Heart right ventricle (tissue), 16 donors: ENCODE data around the gene CHD1. TPM values are rescaled to one million over a fixed set of nuclear protein-coding genes. Genes with fewer than 3 reads are reported as not detected.

Experiments used
- ATAC-seq, 8 donors: fragments of 200-7000 bp; cut with Tn5 transposase; one replicate each; pipeline ENCODE4 v1.9.1; 2020; ENCODE audit warnings: mild to moderate bottlenecking in 8 of 8, moderate library complexity in 8 of 8, moderate number of reproducible peaks in 1 of 8
- DNase-seq, 2 donors: peaks; one replicate each; pipeline ENCODE4 v3.0.0-alpha.2; 2020
- H3K27ac ChIP-seq, 10 donors: fragments of 200-600 bp; sonication (generic) in 2 of 10; one replicate each; pipeline versions ENCODE4 v1.5.0 to v1.8.0; 2020 to 2022; ENCODE audit warnings: mild to moderate bottlenecking in 3 of 10
- H3K27me3 ChIP-seq, 7 donors: fragments of 200-600 bp; one replicate each; pipeline ENCODE4 v1.8.0; 2021 to 2022; ENCODE audit warnings: mild to moderate bottlenecking in 2 of 7
- H3K36me3 ChIP-seq, 9 donors: fragments of 200-600 bp; sonication (generic) in 1 of 9; one replicate each; pipeline versions ENCODE4 v1.5.0 to v1.8.0; 2020 to 2022; ENCODE audit warnings: mild to moderate bottlenecking in 2 of 9
- H3K4me1 ChIP-seq, 9 donors: fragments of 200-600 bp; sonication (generic) in 1 of 9; one replicate each; pipeline versions ENCODE4 v1.5.0 to v1.8.0; 2020 to 2022; ENCODE audit warnings: mild to moderate bottlenecking in 4 of 9
- H3K4me3 ChIP-seq, 10 donors: fragments of 200-600 bp; sonication (generic) in 2 of 10; one replicate each; pipeline versions ENCODE4 v1.5.0 to v1.8.0; 2020 to 2022; ENCODE audit warnings: mild to moderate bottlenecking in 7 of 10, moderate library complexity in 2 of 10
- H3K9me3 ChIP-seq, 11 donors: fragments of 200-600 bp in 10 of 11; sonication (generic) in 2 of 11; one replicate each; pipeline versions ENCODE4 v1.5.0 to v1.8.0; 2013 to 2022; ENCODE audit warnings: mild to moderate bottlenecking in 2 of 11, control low read depth in 1 of 11, moderate library complexity in 1 of 11
- WGBS, 2 donors: extraction: QIAGEN DNeasy Blood & Tissue Kit; methylation state at CpG; one replicate each; pipeline ENCODE4 v1.1.7; 2013; ENCODE audit warnings: inconsistent platforms in 1 of 2; 5-methylcytosine and 5-hydroxymethylcytosine counted together
- intact Hi-C, 10 donors: fragments of 100-400 bp; cut with DNase I; formaldehyde crosslinking; loops; one replicate each; pipeline versions ENCODE4 v1.11.1 to v1.14.2; 2022
- polyA plus RNA-seq, 2 donors: library from polyadenylated mRNA; stranded (reverse); fragments of 200-250 nt; gene quantifications; one replicate each; pipeline ENCODE4 v1.2.3, GENCODE V29; 2013
- total RNA-seq, 10 donors: library from RNA; stranded (reverse); fragmentation: NEBNext Ultra II Directional in 3 of 10; extraction: Animal tissue kit (Norgen Biotek cat#: 25700) in 3 of 10; gene quantifications; one replicate each; pipeline versions ENCODE4 v1.2.1 to v1.2.4, GENCODE V29; 2021 to 2023
- TF ChIP-seq, protein P1 (sequence below), 9 donors: fragments of 200-600 bp; sonication (generic) in 2 of 9; IDR thresholded peaks; one replicate each; pipeline versions ENCODE4 v1.5.0 to v1.8.0; 2021 to 2022; ENCODE audit warnings: antibody characterized with exemption in 9 of 9, mild to moderate bottlenecking in 5 of 9, moderate library complexity in 1 of 9
- donor health status: Arrhythmogenic right ventricular cardiomyopathy.
- donor health status: ischemic (EF 13 %, LVEDD 7.1; RV severe dilation, severe dysfunction).
- donor health status: healthy with polysubstance abuse.
- donor health status: DM: no; HTN: yes; CAD: no.
- donor health status: DM: no; HTN: no; CAD: no.
- donor health status: ischemic (EF 25% LVEDD 6.9; RV normal size, moderate dysfunction).
- donor health status: ischemic (EF 25% LVEDD 5.7; RV mildly dilated, moderate dysfunction).
- donor health status: healthy.
- donor health status: DM: yes; HTN: yes; CAD: no.
- donor health status: Ischemic cardiomyopathy.
- donor health status: ischemic (EF 35%, LVEDD 5.7; RV mildly dilated, moderate dysfunction).
- donor health status: nonischemic (EF 11% LVEDD 7.7; RV severe dilation, severe dysfunction).
- donor health status: DM: yes; HTN: yes; CAD: no.
- donor health status: PGD.
- donor health status: ischemic (EF 29% LVEDD 5.4; RV normal size, mild dysfunction).
- donor health status: nonischemic (EF 23%, LVEDD 6.1; RV moderate dilation, normal function).

The CHD1 gene
- total and polyA plus RNA-seq, 12 donors = 6.5 to 20.4 (median 15.1) TPM

- intact Hi-C loops = no loop called here
- ATAC-seq (no peak), DNase-seq (no peak)
- H3K36me3 ChIP-seq = no peaks in the 10 kb centered on the region
- WGBS, 2 donors = 63 to 69% methylated on average over 1 of the region's 1 CpG
- H3K27me3 ChIP-seq = no peaks in the 10 kb centered on the region
- peaks cover 0 to 20% (median 0%) of the 10 kb centered on the region in 11 donors for H3K9me3 ChIP-seq
- H3K4me1 ChIP-seq = no peaks in the 10 kb centered on the region
- TF ChIP-seq, protein P1, sequence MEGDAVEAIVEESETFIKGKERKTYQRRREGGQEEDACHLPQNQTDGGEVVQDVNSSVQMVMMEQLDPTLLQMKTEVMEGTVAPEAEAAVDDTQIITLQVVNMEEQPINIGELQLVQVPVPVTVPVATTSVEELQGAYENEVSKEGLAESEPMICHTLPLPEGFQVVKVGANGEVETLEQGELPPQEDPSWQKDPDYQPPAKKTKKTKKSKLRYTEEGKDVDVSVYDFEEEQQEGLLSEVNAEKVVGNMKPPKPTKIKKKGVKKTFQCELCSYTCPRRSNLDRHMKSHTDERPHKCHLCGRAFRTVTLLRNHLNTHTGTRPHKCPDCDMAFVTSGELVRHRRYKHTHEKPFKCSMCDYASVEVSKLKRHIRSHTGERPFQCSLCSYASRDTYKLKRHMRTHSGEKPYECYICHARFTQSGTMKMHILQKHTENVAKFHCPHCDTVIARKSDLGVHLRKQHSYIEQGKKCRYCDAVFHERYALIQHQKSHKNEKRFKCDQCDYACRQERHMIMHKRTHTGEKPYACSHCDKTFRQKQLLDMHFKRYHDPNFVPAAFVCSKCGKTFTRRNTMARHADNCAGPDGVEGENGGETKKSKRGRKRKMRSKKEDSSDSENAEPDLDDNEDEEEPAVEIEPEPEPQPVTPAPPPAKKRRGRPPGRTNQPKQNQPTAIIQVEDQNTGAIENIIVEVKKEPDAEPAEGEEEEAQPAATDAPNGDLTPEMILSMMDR (IDR thresholded peaks at IDR 0.05) = no peak
- H3K27ac ChIP-seq = no peak overlapping the region
- H3K4me3 ChIP-seq = no peak overlapping the region
Measured at GRCh38 chr5:98847054-98847453, 81.8 kb downstream of the CHD1 start.

DNA sequence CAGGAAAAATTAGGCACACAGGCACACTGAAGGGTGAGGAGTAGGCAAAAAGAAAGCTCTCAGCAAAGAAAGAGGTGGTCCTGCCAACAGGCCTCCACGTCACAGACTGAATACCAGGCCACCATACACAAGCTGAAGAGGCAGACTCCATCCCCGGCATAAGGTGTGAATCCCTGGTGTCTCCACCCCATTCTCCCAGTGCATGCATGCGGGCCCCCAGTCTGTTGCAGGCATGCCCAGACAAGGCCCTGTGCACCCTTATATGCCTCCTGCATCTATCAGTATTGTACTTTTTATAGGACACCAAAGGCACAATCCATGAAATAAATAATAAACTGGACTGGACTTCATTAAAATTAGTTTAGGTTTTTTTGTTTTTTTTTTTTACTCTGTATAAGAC lies 82.3 kb downstream of the CHD1 start:
- ATAC-seq = no peak
- 97% methylated on average over 3 of the region's 3 CpGs for WGBS, 2 donors

GRCh38 chr5:98845878-98846277 lies 82.9 kb downstream of the CHD1 start:
- 96 to 98% methylated on average over 8 of the region's 8 CpGs for WGBS, 2 donors
- Histone ChIP-seq H3K27ac (no peak overlapping the region), H3K27me3 (no peaks in the 10 kb centered on the region), H3K36me3 (no peaks in the 10 kb centered on the region), H3K4me1 (no peaks in the 10 kb centered on the region), H3K4me3 (no peak overlapping the region), H3K9me3 (peaks cover 0 to 20% (median 0%) of the 10 kb centered on the region in 11 donors)
- ATAC-seq (no peak), DNase-seq (no peak)
- TF ChIP-seq, protein P1 (IDR thresholded peaks at IDR 0.05) = no peak
- intact Hi-C loops = no loop called here

More for the DNA sequence above, 82.3 kb downstream of the CHD1 start:
- intact Hi-C loops = no loop called here
- Histone ChIP-seq H3K36me3 (no peaks in the 10 kb centered on the region), H3K27ac (no peak overlapping the region), H3K4me1 (no peaks in the 10 kb centered on the region), H3K27me3 (no peaks in the 10 kb centered on the region), H3K9me3 (peaks cover 0 to 20% (median 0%) of the 10 kb centered on the region in 11 donors), H3K4me3 (no peak overlapping the region)
- DNase-seq = no peak
- TF ChIP-seq, protein P1 (IDR thresholded peaks at IDR 0.05) = no peak

- no peaks in the 10 kb centered on the region for H3K4me1 ChIP-seq
- no peak overlapping the region for H3K4me3 ChIP-seq
- intact Hi-C loops = no loop called here
- ATAC-seq (no peak), DNase-seq (no peak)
- WGBS, 2 donors = 88% methylated on average over 6 of the region's 6 CpGs
- TF ChIP-seq, protein P1 (IDR thresholded peaks at IDR 0.05) = no peak
- H3K27ac ChIP-seq = no peak overlapping the region
- H3K36me3 ChIP-seq = no peaks in the 10 kb centered on the region
- no peaks in the 10 kb centered on the region for H3K27me3 ChIP-seq
- peaks cover 0 to 20% (median 0%) of the 10 kb centered on the region in 11 donors for H3K9me3 ChIP-seq
Measured at GRCh38 chr5:98844865-98845264, 83.9 kb downstream of the CHD1 start.
